GM21526 (cell line): ENCODE data around the gene UBE2N.

Experiments
- ATAC-seq: cut with Tn5 transposase; IDR thresholded peaks from one replicate; pipeline ENCODE4 v1.9.1; 2021; ENCODE audit warnings: moderate library complexity; ENCODE audit not compliant: unreplicated experiment, low FRiP score

Gene UBE2N

GRCh38 chr12:93361151-93361919, 80.4 kb downstream of the UBE2N start:
- ATAC-seq = no peak

GRCh38 chr12:93360688-93361087, 81.1 kb downstream of the UBE2N start:
- no peak for ATAC-seq

- ATAC-seq = no peak
Measured at GRCh38 chr12:93358821-93359220, 82.9 kb downstream of the UBE2N start.

- no peak for ATAC-seq
Measured at GRCh38 chr12:93358058-93358457, 83.7 kb downstream of the UBE2N start.

GRCh38 chr12:93356214-93356613, 85.5 kb downstream of the UBE2N start:
- ATAC-seq = no peak
